SK-N-SH (cell line): ENCODE results near the gene C21orf91. TPM values are rescaled to one million over a fixed set of nuclear protein-coding genes. Genes with fewer than 3 reads are reported as not detected.

Experiments
- CTCF ChIA-PET: fragments of 300-600, 350-600 bp; formaldehyde crosslinking; extraction: SDS; loops from one replicate; lab custom pipeline; 2021; lab: Yijun Ruan, JAX
- POLR2A ChIA-PET: fragments of 350-600 bp; sonication (Branson Sonifier 250); formaldehyde crosslinking; extraction: SDS; loops from one replicate; lab custom pipeline; 2020; ENCODE audit warnings: antibody characterized with exemption, inconsistent platforms; lab: Yijun Ruan, JAX
- DNase-seq: peaks from one replicate; pipeline ENCODE4 v3.0.0; 2012
- H2AFZ ChIP-seq: fragments of 200-600 bp; sonication (generic); 2 replicates; pipeline ENCODE4 v1.8.1; 2016; ENCODE audit warnings: antibody characterized with exemption, mild to moderate bottlenecking, low read depth
- H3F3A ChIP-seq: fragments of 200-600 bp; sonication (generic); replicated peaks from 2 replicates; pipeline ENCODE3; 2016; ENCODE audit warnings: antibody characterized with exemption, mild to moderate bottlenecking; ENCODE audit not compliant: insufficient read depth
- H3K27ac ChIP-seq, 2 experiments: fragments of 200-500 bp in 1 of 2; fragments of 200-600 bp in 1 of 2; sonication (Bioruptor generic) in 1 of 2; sonication (generic), shearing (Covaris generic) in 1 of 2; 2 replicates each; pipeline versions ENCODE4 v1.5.1 to v1.6.1; 2014 to 2016; ENCODE audit warnings: low read depth in 2 of 2, inconsistent platforms in 1 of 2, low read length in 1 of 2, mild to moderate bottlenecking in 1 of 2, mixed read lengths in 1 of 2
- H3K27me3 ChIP-seq: fragments of 200-600 bp; sonication (generic), shearing (Covaris generic); 2 replicates; pipeline ENCODE4 v1.6.1; 2016; ENCODE audit warnings: mixed run types; ENCODE audit not compliant: insufficient read depth
- H3K36me3 ChIP-seq, 2 experiments: fragments of 200-500 bp in 1 of 2; fragments of 200-600 bp in 1 of 2; sonication (Bioruptor generic) in 1 of 2; sonication (generic) in 1 of 2; replicated peaks in 1 of 2; 2 replicates each; pipeline versions ENCODE3 to v1.5.1; 2014 to 2016; ENCODE audit warnings: low read length in 1 of 2, mild to moderate bottlenecking in 1 of 2; ENCODE audit not compliant: insufficient read depth in 2 of 2, control insufficient read depth in 1 of 2
- H3K4me1 ChIP-seq, 2 experiments: fragments of 200-500 bp in 1 of 2; fragments of 200-600 bp in 1 of 2; sonication (Bioruptor generic) in 1 of 2; sonication (generic), shearing (Covaris generic) in 1 of 2; 2 replicates each; pipeline versions ENCODE4 v1.5.1 to v1.6.1; 2014 to 2016; ENCODE audit warnings: low read depth in 1 of 2, low read length in 1 of 2, mixed run types in 1 of 2; ENCODE audit not compliant: insufficient read depth in 2 of 2, control insufficient read depth in 1 of 2
- H3K4me2 ChIP-seq: fragments of 200-600 bp; sonication (generic), shearing (Covaris generic); 2 replicates; pipeline ENCODE4 v1.6.1; 2017; ENCODE audit warnings: mixed run types
- H3K4me3 ChIP-seq, 2 experiments: fragments of 200-500 bp in 1 of 2; fragments of 200-600 bp in 1 of 2; sonication (Bioruptor generic) in 1 of 2; sonication (generic), shearing (Covaris generic) in 1 of 2; 2 replicates each; pipeline versions ENCODE4 v1.5.1 to v1.8.1; 2014 to 2016; ENCODE audit warnings: low read depth in 2 of 2, inconsistent platforms in 1 of 2, low read length in 1 of 2, mild to moderate bottlenecking in 1 of 2, mixed read lengths in 1 of 2, moderate library complexity in 1 of 2
- H3K79me2 ChIP-seq: fragments of 200-600 bp; sonication (generic); 2 replicates; pipeline ENCODE4 v1.8.1; 2017; ENCODE audit warnings: mild to moderate bottlenecking; ENCODE audit not compliant: insufficient read depth
- H3K9ac ChIP-seq: fragments of 200-600 bp; sonication (generic); 2 replicates; pipeline ENCODE4 v1.6.1; 2017; ENCODE audit warnings: mixed run types
- H3K9me2 ChIP-seq: fragments of 200-600 bp; sonication (generic); 2 replicates; pipeline ENCODE4 v1.6.1; 2017; ENCODE audit warnings: mixed run types
- H3K9me3 ChIP-seq: fragments of 200-600 bp; sonication (generic); 2 replicates; pipeline ENCODE4 v1.6.1; 2017; ENCODE audit warnings: mixed run types, mild to moderate bottlenecking, moderate library complexity
- H4K20me1 ChIP-seq: fragments of 200-600 bp; sonication (generic); 2 replicates; pipeline ENCODE4 v1.6.1; 2017; ENCODE audit warnings: mild to moderate bottlenecking, mixed run types; ENCODE audit not compliant: insufficient read depth
- ELF1 ChIP-seq: IDR thresholded peaks from 2 replicates; pipeline ENCODE4 v1.4.0; 2012
- EP300 ChIP-seq, 2 experiments: IDR thresholded peaks; 2 replicates each; pipeline versions ENCODE4 v1.4.0 to v1.6.1; 2012; ENCODE audit warnings: borderline replicate concordance in 1 of 2, low read depth in 1 of 2, low read length in 1 of 2
- EZH2phosphoT487 ChIP-seq: fragments of 200-600 bp; sonication (generic); IDR thresholded peaks from 2 replicates; pipeline ENCODE4 v1.6.1; 2017; ENCODE audit warnings: low read depth, mixed run types, mild to moderate bottlenecking, antibody characterized with exemption, moderate library complexity, borderline replicate concordance
- GABPA ChIP-seq: IDR thresholded peaks from 2 replicates; pipeline ENCODE4 v1.4.0; 2012; ENCODE audit warnings: low read depth, mild to moderate bottlenecking
- IRF3 ChIP-seq: fragments of 150-350 bp; IDR thresholded peaks from 2 replicates; pipeline ENCODE4 v1.6.1; 2016; ENCODE audit warnings: mild to moderate bottlenecking, low read depth, low read length
- JUND ChIP-seq: IDR thresholded peaks from 2 replicates; pipeline ENCODE4 v1.4.0; 2012
- SIN3A ChIP-seq: IDR thresholded peaks from 2 replicates; pipeline ENCODE4 v1.6.1; 2012; ENCODE audit warnings: low read depth, mild to moderate bottlenecking, low read length, moderate library complexity, borderline replicate concordance
- SMC3 ChIP-seq: IDR thresholded peaks from 2 replicates; pipeline ENCODE4 v1.6.1; 2012; ENCODE audit warnings: low read depth, low read length, improper control_type of control experiment
- TAF1 ChIP-seq: IDR thresholded peaks from 2 replicates; pipeline ENCODE4 v1.6.1; 2012; ENCODE audit warnings: low read depth, mild to moderate bottlenecking, low read length, moderate library complexity, borderline replicate concordance
- TEAD4 ChIP-seq: IDR thresholded peaks from 2 replicates; pipeline ENCODE4 v1.4.0; 2012; ENCODE audit warnings: mild to moderate bottlenecking, borderline replicate concordance; ENCODE audit not compliant: insufficient read depth
- USF2 ChIP-seq: fragments of 150-350 bp; IDR thresholded peaks from 2 replicates; pipeline ENCODE4 v1.6.1; 2017; ENCODE audit warnings: antibody characterized with exemption, low read length, low read depth, borderline replicate concordance
- YY1 ChIP-seq: IDR thresholded peaks from 2 replicates; pipeline ENCODE4 v1.4.0; 2012; ENCODE audit warnings: low read depth, mild to moderate bottlenecking
- WGBS: methylation state at CpG from one replicate; pipeline ENCODE4 v1.1.6; 2017; ENCODE audit warnings: low lambda C conversion rate; 5-methylcytosine and 5-hydroxymethylcytosine counted together
- polyA plus RNA-seq, 3 experiments: library from polyadenylated mRNA; depleted of rRNA; stranded (reverse); fragments of >200 nt; gene quantifications; 2 replicates each; pipeline ENCODE4 v1.2.3, GENCODE V29; 2012

Gene C21orf91
- polyA plus RNA-seq, 1 of the 3 experiments (the other 2 are of a cell fraction) = 2.2 TPM

GRCh38 chr21:17768840-17769446, 50.2 kb downstream of the C21orf91 start:
- POLR2A ChIA-PET = interaction anchor here (1.1 kb wide), 1 partner anchor 15 kb away, joined by 3 read pairs; no protein-coding TSS in a partner anchor
- CTCF ChIA-PET = interaction anchor here (0.6 to 1.0 kb wide), 2 partner anchors 33 to 90 kb away, joined by 3 read pairs; no protein-coding TSS in a partner anchor

GRCh38 chr21:17765207-17765606, 53.9 kb downstream of the C21orf91 start:
- Histone ChIP-seq H4K20me1 (no peaks in the 10 kb centered on the region), H3K9me2 (no peaks in the 10 kb centered on the region), H3F3A (no peaks in the 10 kb centered on the region), H3K27ac (no peak overlapping the region), H3K4me3 (no peak overlapping the region), H3K79me2 (no peaks in the 10 kb centered on the region), H3K9me3 (no peaks in the 10 kb centered on the region), H3K9ac (no peak overlapping the region), H3K36me3 (no peaks in the 10 kb centered on the region), H3K4me1 (no peaks in the 10 kb centered on the region; a peak in 1 of 4 replicates), H3K27me3 (no peaks in the 10 kb centered on the region), H3K4me2 (no peak overlapping the region), H2AFZ (no peak overlapping the region)
- WGBS = 57% methylated on average over 5 of the region's 5 CpGs
- POLR2A ChIA-PET = no interaction called here
- CTCF ChIA-PET = no interaction called here
- no peak for TF ChIP-seq YY1
- no peak for TF ChIP-seq ELF1
- TF ChIP-seq EP300 (IDR thresholded peaks at IDR 0.05; ENCODE audit: borderline replicate concordance in 1 of 2, low read depth in 1 of 2, low read length in 1 of 2) = no peak
- DNase-seq = no peak

More at GRCh38 chr21:17768840-17769446, 50.2 kb downstream of the C21orf91 start:
- Histone ChIP-seq H2AFZ (no peak overlapping the region), H3K4me2 (no peak overlapping the region), H3K27me3 (no peaks in the 10 kb centered on the region), H3K9ac (no peak overlapping the region), H3K27ac (no peak overlapping the region), H3K79me2 (no peaks in the 10 kb centered on the region), H3K9me3 (no peaks in the 10 kb centered on the region), H3K4me1 (no peaks in the 10 kb centered on the region), H3K4me3 (no peak overlapping the region), H4K20me1 (no peaks in the 10 kb centered on the region), H3K9me2 (no peaks in the 10 kb centered on the region), H3K36me3 (no peaks in the 10 kb centered on the region), H3F3A (no peaks in the 10 kb centered on the region)
- no peak for DNase-seq
- 65% methylated on average over 3 of the region's 3 CpGs for WGBS
- TF ChIP-seq IRF3 = no peak
- no peak for TF ChIP-seq GABPA
- TF ChIP-seq TAF1 = no peak
- TF ChIP-seq JUND = no peak
- TF ChIP-seq SMC3 = no peak
- TF ChIP-seq USF2 = no peak
- TF ChIP-seq TEAD4 = no peak
- TF ChIP-seq SIN3A = no peak
- TF ChIP-seq EZH2phosphoT487 = no peak
